Endothelial cell (in vitro differentiated cells): ENCODE data around the gene LCTL. TPM values are rescaled to one million over a fixed set of nuclear protein-coding genes. Genes with fewer than 3 reads are reported as not detected.
A peak's percentile ranks its signal among the peaks of the same experiment; 100 is the strongest.
"Not testable (repeated sequence)": the region's sequence is repeated elsewhere in the genome, so short reads cannot be mapped to it uniquely, and the experiment has no call there.

Experiments
- DNase-seq: peaks from one replicate; pipeline ENCODE4 v3.0.0; 2021; ENCODE audit warnings: low spot score
- H3K27ac Mint-ChIP-seq: one replicate; pipeline ENCODE4 v1.8.0; 2021; ENCODE audit warnings: mixed read lengths, inconsistent platforms; ENCODE audit not compliant: unreplicated experiment
- H3K27me3 Mint-ChIP-seq: one replicate; pipeline ENCODE4 v1.8.0; 2021; ENCODE audit warnings: mild to moderate bottlenecking, moderate library complexity, mixed read lengths, inconsistent platforms; ENCODE audit not compliant: unreplicated experiment
- H3K36me3 Mint-ChIP-seq: one replicate; pipeline ENCODE4 v1.8.0; 2021; ENCODE audit warnings: mild to moderate bottlenecking, low read depth, mixed read lengths, inconsistent platforms; ENCODE audit not compliant: unreplicated experiment
- H3K4me1 Mint-ChIP-seq: one replicate; pipeline ENCODE4 v1.8.0; 2021; ENCODE audit warnings: mild to moderate bottlenecking, mixed read lengths, inconsistent platforms; ENCODE audit not compliant: unreplicated experiment
- H3K4me3 Mint-ChIP-seq: one replicate; pipeline ENCODE4 v1.8.0; 2021; ENCODE audit warnings: mild to moderate bottlenecking, mixed read lengths, inconsistent platforms; ENCODE audit not compliant: unreplicated experiment
- H3K9me3 Mint-ChIP-seq: one replicate; pipeline ENCODE4 v1.8.0; 2021; ENCODE audit warnings: mixed read lengths, inconsistent platforms; ENCODE audit not compliant: unreplicated experiment
- total RNA-seq: library from RNA; stranded (reverse); fragmentation: NEBNext Ultra II Directional; extraction: Animal tissue kit (Norgen Biotek cat#: 25700); gene quantifications from one replicate; pipeline ENCODE4 v1.2.1, GENCODE V29; 2021; ENCODE audit not compliant: unreplicated experiment
- TF ChIP-seq, protein P1 (sequence below): fragments of 200-600 bp; sonication (generic); IDR thresholded peaks from one replicate; pipeline ENCODE4 v1.5.0; 2021; ENCODE audit warnings: antibody characterized with exemption; ENCODE audit not compliant: unreplicated experiment

Gene LCTL
- total RNA-seq, 1 donor from 2014 or later = not detected

DNA sequence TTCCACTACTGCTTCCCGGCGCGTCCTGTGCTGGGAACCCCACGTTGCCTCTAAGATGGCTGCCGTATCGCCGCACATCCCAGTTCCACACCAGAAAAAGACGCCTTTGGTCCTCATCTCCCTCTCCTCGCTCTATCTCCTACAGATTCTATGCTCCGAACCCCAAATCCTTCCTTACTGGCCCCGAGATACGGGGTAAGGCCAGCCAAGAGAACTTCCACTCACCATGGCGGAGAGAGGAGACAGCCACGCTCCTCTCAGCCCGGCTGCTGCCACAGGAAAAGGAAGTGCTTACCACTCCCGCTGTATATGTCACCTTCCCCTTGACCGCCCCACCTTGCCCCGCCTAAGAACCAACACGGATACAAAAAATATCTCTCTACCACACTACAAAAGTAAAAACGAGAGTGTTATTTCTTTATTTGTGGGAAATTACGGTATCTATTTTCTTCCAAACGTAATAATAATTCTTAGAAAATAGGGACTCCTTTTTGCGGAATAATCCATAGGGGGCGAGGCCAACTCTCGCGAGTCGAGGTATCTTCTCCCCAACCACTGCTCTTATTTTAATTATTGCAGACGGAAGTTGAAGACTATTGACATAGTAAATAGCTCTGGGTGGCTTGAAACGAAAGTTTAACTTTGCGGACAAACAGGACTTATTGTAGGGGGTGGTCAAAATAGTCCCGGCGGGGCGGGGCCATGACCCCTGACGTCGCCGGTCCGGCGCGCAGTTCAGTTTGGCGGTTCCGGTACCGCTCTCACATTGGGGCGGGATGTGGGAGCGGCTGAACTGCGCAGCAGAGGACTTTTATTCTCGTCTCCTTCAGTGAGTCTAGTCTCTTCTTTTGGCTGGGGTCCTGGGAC lies 61.0 kb downstream of the LCTL start, which contains the start of the genes RPL4 and ZWILCH:
RPL4 (minus strand) TSS at position 293 of the 867 bp plus-strand sequence; CDS start at position 228, 65 bp downstream.
ZWILCH (plus strand) TSS at position 764 of the 867 bp plus-strand sequence; CDS start at position 777, 13 bp downstream.
- Mint-ChIP-seq H3K9me3 (no peaks in the 10 kb centered on the region), H3K36me3 (peaks cover 27% of the 10 kb centered on the region)

DNA sequence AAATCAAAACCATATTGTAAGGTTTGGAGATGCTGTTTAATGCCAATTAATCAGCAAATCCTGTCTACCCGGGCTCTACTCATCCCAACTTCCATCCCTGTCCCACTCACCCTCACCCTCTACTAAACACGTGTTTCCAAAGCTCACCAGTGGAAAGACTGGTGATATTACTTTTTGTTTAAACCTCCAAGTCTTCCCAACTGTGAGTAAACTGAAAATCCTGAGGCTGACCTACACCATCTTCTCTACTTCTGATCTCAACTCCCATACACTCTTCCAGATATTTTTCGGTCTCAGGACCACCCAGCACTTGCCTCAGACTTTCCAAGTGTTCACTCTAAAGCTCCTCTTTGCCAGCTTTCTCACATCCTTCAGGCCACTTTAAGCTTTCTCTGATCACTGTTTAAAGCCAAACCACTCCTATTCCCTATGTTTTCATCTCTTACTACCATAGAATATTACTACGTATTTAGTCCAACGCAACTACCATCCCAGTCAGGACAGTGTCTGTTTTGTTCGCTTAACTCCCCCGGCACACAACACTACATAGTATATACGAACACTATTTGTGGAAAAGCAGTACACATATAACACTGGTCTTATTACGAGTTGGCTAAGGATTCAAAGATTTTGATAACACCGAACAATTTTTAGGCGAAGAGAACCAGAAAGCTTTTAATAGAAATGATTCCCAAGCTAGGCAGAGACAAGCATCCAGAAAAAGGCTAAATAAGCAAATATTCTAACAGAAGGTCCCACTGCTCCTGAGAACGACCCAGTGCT lies 61.8 kb downstream of the LCTL start:
- Mint-ChIP-seq H3K27ac (peak overlapping the region; percentile 98), H3K27me3 (peaks cover 3% of the 10 kb centered on the region), H3K9me3 (no peaks in the 10 kb centered on the region), H3K4me3 (peak overlapping the region; percentile 99), H3K36me3 (peaks cover 31% of the 10 kb centered on the region), H3K4me1 (peaks cover 35% of the 10 kb centered on the region)
- DNase-seq = no peak
- TF ChIP-seq, protein P1, sequence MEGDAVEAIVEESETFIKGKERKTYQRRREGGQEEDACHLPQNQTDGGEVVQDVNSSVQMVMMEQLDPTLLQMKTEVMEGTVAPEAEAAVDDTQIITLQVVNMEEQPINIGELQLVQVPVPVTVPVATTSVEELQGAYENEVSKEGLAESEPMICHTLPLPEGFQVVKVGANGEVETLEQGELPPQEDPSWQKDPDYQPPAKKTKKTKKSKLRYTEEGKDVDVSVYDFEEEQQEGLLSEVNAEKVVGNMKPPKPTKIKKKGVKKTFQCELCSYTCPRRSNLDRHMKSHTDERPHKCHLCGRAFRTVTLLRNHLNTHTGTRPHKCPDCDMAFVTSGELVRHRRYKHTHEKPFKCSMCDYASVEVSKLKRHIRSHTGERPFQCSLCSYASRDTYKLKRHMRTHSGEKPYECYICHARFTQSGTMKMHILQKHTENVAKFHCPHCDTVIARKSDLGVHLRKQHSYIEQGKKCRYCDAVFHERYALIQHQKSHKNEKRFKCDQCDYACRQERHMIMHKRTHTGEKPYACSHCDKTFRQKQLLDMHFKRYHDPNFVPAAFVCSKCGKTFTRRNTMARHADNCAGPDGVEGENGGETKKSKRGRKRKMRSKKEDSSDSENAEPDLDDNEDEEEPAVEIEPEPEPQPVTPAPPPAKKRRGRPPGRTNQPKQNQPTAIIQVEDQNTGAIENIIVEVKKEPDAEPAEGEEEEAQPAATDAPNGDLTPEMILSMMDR = no peak

More for the DNA sequence above, 61.0 kb downstream of the LCTL start, which contains the start of the genes RPL4 and ZWILCH:
- Mint-ChIP-seq H3K4me3 (peak within 1 kb of the TSS; percentile 99), H3K27ac (peak within 1 kb of the TSS; percentile 98), H3K27me3 (peaks cover 3% of the 10 kb centered on the region), H3K4me1 (peaks cover 35% of the 10 kb centered on the region)
- TF ChIP-seq, protein P1 = no peak
- DNase-seq = peak; percentile 70

DNA sequence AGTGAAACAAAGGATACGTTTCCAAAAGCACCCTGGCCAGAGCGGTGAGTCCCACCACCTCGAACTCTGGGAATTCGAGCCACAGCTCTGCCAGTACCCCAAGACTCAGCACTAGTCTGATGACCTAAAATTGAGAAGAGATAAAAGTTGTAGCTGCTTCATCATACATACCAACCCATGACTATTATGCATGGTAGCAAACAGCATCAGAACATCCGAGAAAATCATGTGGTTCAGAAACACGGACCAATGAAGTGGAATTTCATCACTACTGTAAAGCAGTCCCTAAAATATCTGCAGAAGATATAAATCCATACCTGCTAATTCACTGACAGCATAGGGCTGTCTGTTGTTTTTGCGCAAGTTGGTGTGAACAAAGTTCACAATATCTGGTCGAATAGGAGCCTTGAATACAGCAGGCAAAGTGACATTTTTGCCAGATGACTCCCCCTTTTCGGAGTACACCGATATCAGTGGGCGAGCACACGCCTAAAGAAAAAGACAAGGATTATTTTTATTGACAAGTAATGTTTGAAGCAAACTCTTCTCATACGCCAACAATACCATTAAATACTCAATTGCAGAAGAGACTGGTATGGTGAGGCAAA lies 62.7 kb downstream of the LCTL start:
- Mint-ChIP-seq H3K36me3 (peaks cover 32% of the 10 kb centered on the region), H3K27ac (peak overlapping the region; percentile 70), H3K4me1 (peaks cover 37% of the 10 kb centered on the region)

DNA sequence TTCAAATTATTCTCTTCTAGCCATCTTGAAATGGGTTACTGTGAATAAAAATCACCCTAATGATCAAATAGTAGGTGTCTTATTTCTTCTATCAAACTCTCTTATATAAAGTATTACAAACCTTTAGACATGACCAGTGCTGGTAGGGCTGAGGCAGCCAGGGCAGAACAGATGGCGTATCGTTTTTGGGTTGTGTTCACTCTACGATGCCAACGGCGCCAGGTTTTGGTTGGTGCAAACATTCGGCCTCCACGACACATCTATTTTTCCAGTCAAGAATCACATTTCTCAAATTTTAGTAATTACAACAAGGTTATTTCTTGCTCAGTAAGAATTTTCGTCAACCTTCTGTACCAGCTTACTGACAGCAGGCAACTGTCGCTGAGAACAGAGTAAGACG lies 63.3 kb downstream of the LCTL start:
- TF ChIP-seq, protein P1 = no peak
- Mint-ChIP-seq H3K27ac (peak overlapping the region; percentile 70), H3K36me3 (peaks cover 35% of the 10 kb centered on the region)

More for the DNA sequence above, 62.7 kb downstream of the LCTL start:
- H3K27me3 Mint-ChIP-seq, H3K9me3 Mint-ChIP-seq, DNase-seq: not testable (repeated sequence)
- peak overlapping the region; percentile 99 for H3K4me3 Mint-ChIP-seq

DNA sequence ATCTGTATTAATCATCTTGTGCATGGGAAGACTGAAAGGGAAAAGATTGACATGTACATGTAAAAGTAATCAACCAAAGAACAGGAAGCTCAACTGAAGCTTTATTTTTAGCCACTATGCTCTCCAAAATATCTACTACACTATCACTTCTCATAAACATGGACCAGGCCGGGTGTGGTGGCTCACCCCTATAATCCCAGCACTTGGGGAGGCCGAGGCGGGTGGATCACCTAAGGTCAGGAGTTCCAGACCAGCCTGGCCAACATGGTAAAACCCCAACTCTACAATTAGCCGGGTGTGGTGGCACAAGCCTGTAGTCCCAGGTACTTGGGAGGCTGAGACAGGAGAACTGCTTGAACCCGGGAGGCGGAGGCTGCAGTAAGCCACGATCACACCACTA lies 65.5 kb downstream of the LCTL start:
- Mint-ChIP-seq H3K36me3 (peaks cover 37% of the 10 kb centered on the region), H3K27ac (peak overlapping the region; percentile 25), H3K4me3 (peak overlapping the region; percentile 5), H3K4me1 (peaks cover 31% of the 10 kb centered on the region)
- H3K9me3 Mint-ChIP-seq, H3K27me3 Mint-ChIP-seq, DNase-seq: not testable (repeated sequence)

More for the DNA sequence above, 63.3 kb downstream of the LCTL start:
- Mint-ChIP-seq H3K9me3 (no peaks in the 10 kb centered on the region), H3K4me3 (peak overlapping the region; percentile 99), H3K27me3 (peaks cover 3% of the 10 kb centered on the region), H3K4me1 (peaks cover 41% of the 10 kb centered on the region)
- no peak for DNase-seq
